ENCODE results near the gene RPL35A. TPM values are rescaled to one million over a fixed set of nuclear protein-coding genes. Genes with fewer than 3 reads are reported as not detected.
A peak's percentile ranks its signal among the peaks of the same experiment; 100 is the strongest.

The RPL35A gene
- total and polyA plus RNA-seq, 9 of the 15 experiments (the other 6 are each of a cell fraction or from before 2014, with no cell fraction given): 1,475 to 2,942 (median 2,367) TPM

GRCh38 chr3:197949778-197950676 is at the start of gene RPL35A (continued):
- no peak for TF ChIP-seq CAMTA2 (CRISPR knock-in tag; conservative IDR thresholded peaks at IDR 0.05)
- no peak for TF ChIP-seq FIP1L1 (IDR thresholded peaks at IDR 0.05; ENCODE audit: low read depth, low read length, poor library complexity, severe bottlenecking)
- no peak for TF ChIP-seq SRF (CRISPR knock-in tag; IDR thresholded peaks at IDR 0.05)
- no peak for TF ChIP-seq ZNF76 (CRISPR knock-in tag; IDR thresholded peaks at IDR 0.05; ENCODE audit: borderline replicate concordance)
- no peak for TF ChIP-seq ZFP30 (CRISPR knock-in tag; IDR thresholded peaks at IDR 0.05; ENCODE audit: borderline replicate concordance)
- TF ChIP-seq ZNF212 (CRISPR knock-in tag; IDR thresholded peaks at IDR 0.05): no peak
- TF ChIP-seq ELF1 (tag; IDR thresholded peaks at IDR 0.05): peak; percentile 82
- peak; percentile 17; the same call in 1 of the 2 replicates for TF ChIP-seq RAD51 (IDR thresholded peaks at IDR 0.05; ENCODE audit: borderline replicate concordance, low read depth)
- peak; percentile 99 for TF ChIP-seq NFRKB (IDR thresholded peaks at IDR 0.05; ENCODE audit: low read depth)
- TF ChIP-seq POLR2G (IDR thresholded peaks at IDR 0.05; ENCODE audit: low read depth, low read length): peak; percentile 83
- peak; percentile 31 for TF ChIP-seq SOX6 (IDR thresholded peaks at IDR 0.05)
- TF ChIP-seq STAT5B (CRISPR knock-in tag; IDR thresholded peaks at IDR 0.05): no peak
- TF ChIP-seq ETS2 (tag; IDR thresholded peaks at IDR 0.05; ENCODE audit: borderline replicate concordance, poor library complexity, severe bottlenecking): no peak
- TF ChIP-seq KLF13 (tag; IDR thresholded peaks at IDR 0.05; ENCODE audit: borderline replicate concordance, low read depth): 0 out of 2 replicates have a peak, but pooled peaks have one; percentile 10
- peak; percentile 99 for TF ChIP-seq BRD9 (IDR thresholded peaks at IDR 0.05; ENCODE audit: low read depth, partially characterized antibody)
- TF ChIP-seq PTBP1 (IDR thresholded peaks at IDR 0.05; ENCODE audit: low read depth, low read length): no peak
- TF ChIP-seq SP1 (CRISPR knock-in tag; IDR thresholded peaks at IDR 0.05): peak; percentile 77
- no peak for TF ChIP-seq MBD1 (CRISPR knock-in tag; IDR thresholded peaks at IDR 0.05)
- TF ChIP-seq FUS (optimal IDR thresholded peaks at IDR 0.05; ENCODE audit: low read depth, low read length): no peak
- TF ChIP-seq PCBP1 (IDR thresholded peaks at IDR 0.05; ENCODE audit: low read depth, low read length, poor library complexity, severe bottlenecking): no peak
- TF ChIP-seq ERF (CRISPR knock-in tag; IDR thresholded peaks at IDR 0.05): peak; percentile 21; the same call in 1 of the 2 replicates
- 0 out of 2 replicates have a peak, but pooled peaks have one; percentile 34 for TF ChIP-seq ZSCAN29 (IDR thresholded peaks at IDR 0.05)
- 0 out of 2 replicates have a peak, but pooled peaks have one; percentile 22 for TF ChIP-seq CREB5 (CRISPR knock-in tag; IDR thresholded peaks at IDR 0.05)

Data from K562 (cell line).